ENCODE measurements around the gene TCF21. TPM values are rescaled to one million over a fixed set of nuclear protein-coding genes. Genes with fewer than 3 reads are reported as not detected.
"Not testable (repeated sequence)": the region's sequence is repeated elsewhere in the genome, so short reads cannot be mapped to it uniquely, and the experiment has no call there.

Gene TCF21
- total RNA-seq, 1 experiment from 2014 or later = not detected

- peak; percentile 59 for DNase-seq (ENCODE audit: low spot score)
Observed at GRCh38 chr6:133923938-133924593, 35.2 kb downstream of the TCF21 start.

GRCh38 chr6:133931221-133931620, 42.3 kb downstream of the TCF21 start:
- not testable (repeated sequence) for DNase-seq (ENCODE audit: low spot score)

- DNase-seq (ENCODE audit: low spot score) = not testable (repeated sequence)
Observed at GRCh38 chr6:133936352-133936751, 47.4 kb downstream of the TCF21 start.

DNA sequence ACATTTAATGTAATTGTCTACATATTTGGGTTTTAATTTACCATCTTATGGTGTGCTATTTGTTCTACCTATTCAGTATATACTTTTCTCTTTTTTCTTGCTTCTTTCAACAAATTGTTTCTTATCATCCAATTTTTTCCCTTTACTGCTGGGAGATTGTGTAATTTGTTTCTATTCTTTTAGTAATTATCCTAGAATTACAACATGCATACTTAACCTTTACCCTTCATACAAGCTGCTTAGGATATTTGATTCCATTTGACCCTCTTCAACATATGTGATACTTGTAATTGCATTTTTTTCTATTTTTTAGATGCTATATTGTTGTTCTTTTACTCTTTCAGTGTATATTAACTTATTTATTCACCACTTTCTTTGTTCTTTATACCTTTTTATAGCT, 49.0 kb downstream of the TCF21 start:
- DNase-seq (ENCODE audit: low spot score) = no peak

DNA sequence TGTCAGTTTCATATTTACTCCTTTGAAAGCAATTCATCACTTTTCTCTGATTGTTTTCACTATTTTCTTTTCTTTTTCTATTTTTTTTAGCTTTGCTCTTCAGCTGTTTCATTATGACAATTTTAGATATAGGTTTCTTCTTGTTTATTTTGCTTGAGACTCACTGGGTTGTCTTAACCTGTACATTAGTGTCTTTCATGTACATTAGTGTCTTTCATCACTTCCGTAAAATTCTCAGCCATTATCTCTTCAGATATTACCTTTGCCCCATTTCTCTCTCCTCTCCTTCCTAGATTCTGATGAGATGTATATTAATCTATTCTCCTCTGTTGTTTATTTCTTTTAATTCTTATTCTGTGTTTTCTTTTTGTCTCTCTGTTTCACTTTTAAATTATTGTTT, 49.6 kb downstream of the TCF21 start:
- no peak for DNase-seq (ENCODE audit: low spot score)

DNA sequence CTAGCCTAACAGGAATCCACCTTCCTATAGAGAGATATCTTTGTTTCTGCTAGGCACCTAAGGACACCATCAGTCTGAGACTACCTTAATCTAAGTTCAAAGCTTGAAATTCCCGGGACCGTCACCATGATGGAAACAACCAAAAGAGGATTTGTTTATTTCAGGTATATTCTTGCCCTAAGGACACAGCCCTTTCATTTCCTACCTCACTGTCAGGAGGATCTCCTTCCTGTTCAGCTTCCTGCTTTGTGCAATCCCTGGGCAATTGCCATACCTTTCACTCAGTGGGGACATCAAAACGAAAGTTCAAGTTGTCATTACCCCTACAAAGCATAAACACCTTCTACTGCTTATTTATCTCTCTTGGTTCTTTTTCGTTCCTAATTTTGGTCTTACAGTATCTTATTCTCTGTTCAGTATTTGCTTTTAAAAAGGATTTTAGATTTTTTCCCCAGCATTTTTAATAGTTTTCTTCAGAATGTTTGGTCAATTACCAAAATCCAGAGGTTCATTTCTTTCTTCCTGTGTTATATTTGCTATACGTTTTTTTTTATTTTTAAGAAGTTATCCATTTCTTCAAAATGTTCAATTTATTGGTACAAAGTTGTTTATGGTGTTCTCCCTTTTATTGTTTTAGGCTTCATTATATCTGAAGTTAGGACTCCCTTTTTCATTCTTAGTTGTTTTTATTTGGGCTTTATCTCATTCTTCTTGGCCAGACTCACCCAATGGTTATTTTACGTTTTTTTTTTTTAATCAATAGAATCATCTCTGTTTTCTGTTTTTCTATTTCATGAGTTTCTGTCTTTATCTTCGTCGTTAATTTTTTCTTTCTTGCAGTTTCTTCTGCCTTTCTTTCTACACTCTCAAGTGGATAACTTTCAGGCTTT, 51.1 kb downstream of the TCF21 start:
- DNase-seq (ENCODE audit: low spot score) = no peak

Other genes starting within 250 kb of the TCF21 start
- gene TBPL1, start 64.1 kb downstream of the TCF21 start, total RNA-seq (2014; rRNA removed; shearing (Covaris generic)) = 32.3 and 52.0 TPM in 2 replicates
- 4.7 and 4.9 TPM in 2 replicates for gene SLC2A12, start 163.5 kb downstream of the TCF21 start, total RNA-seq (2014; rRNA removed; shearing (Covaris generic))

Data from H4 (cell line).